Stimulated activated CD8-positive, alpha-beta memory T cell treated with anti-CD3 and anti-CD28 coated beads, Interleukin-12 subunit alpha, Interleukin-12 subunit beta, amount 100 ng/mL, for 4 hours (primary cell): ENCODE measurements around the gene EFCC1.

Experiments
- DNase-seq: peaks from one replicate; pipeline ENCODE4 v3.0.0-alpha.2; 2020; ENCODE audit warnings: low read depth

The EFCC1 gene

DNA sequence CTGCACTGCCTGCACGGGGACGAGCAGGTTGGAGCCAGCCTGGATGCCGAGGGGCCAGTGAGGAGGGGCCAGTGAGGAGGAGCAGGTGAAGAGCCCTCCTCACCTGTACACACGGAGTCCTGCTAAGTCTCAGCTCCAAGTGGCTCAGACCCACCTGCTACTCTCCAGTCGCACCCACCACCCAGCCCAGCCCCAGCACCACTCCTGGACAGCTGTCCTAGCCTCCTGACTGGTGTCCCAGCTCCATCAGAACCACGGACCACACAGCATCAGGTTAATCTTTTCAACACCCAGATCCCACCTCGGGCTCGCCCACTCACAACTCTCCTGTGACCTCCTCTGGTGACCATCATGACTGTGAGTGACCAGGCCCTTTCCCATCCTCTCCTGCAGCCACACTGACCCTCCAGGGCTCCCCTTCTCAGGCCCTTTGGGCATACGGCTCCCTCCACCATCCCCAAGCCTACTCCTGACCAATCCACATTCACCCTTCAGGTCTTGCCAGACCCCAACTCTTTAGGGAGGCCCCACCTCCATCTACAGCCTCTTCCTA lies 13.8 kb downstream of the EFCC1 start:
- DNase-seq = no peak

DNA sequence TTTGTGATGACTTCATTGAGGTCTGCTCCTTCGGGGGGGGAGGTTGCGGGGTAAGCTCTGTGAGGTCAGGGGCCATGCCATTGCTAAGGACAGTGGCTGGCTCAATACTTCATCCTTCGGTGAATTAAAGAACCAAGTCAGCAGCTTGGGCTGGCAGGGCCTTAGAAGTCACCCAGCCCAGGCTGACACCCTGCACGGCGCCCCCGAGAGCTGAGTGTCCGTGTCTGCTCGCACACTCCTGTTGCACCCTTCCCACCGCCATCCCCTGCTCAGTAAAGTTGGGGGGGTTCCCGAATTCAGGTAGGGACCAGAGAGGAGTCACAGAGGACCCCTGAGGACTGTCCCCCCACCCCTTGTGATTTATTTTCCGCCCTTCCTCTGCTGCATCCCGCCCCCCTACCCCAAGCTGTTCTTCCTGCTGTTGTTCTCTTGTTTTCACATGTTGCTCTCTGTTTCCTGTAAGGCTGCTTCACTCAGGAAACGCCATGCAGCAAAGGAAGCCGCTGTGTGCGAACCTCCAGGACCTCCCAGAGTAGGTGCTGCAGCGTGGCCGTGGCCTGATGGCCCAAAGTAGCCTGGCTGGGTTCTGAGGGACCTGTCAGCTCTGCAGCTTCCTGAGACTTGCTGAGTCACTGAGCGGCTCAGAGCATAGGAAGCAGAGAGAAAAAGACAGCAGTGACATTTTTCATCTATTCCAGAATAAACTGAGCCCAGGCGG lies 14.4 kb downstream of the EFCC1 start:
- DNase-seq = peak; percentile 19

DNA sequence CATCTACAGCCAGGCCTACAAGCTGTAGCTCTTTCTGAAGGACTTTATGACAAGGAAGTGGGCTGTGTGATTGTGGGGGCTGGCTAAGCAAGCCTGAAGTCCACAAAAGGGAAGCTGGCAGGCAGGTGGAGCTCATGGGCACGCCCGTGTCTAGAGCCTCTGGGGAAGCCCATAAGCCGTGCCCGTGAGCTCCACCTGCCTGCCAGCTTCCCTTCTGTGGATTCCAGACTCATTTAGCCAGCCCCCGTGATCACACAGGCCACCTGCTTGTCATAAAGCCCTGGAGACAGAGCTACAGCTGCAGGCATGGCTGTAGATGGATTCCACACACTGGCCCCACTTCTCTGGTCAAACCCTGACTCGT lies 15.2 kb downstream of the EFCC1 start:
- no peak for DNase-seq

DNA sequence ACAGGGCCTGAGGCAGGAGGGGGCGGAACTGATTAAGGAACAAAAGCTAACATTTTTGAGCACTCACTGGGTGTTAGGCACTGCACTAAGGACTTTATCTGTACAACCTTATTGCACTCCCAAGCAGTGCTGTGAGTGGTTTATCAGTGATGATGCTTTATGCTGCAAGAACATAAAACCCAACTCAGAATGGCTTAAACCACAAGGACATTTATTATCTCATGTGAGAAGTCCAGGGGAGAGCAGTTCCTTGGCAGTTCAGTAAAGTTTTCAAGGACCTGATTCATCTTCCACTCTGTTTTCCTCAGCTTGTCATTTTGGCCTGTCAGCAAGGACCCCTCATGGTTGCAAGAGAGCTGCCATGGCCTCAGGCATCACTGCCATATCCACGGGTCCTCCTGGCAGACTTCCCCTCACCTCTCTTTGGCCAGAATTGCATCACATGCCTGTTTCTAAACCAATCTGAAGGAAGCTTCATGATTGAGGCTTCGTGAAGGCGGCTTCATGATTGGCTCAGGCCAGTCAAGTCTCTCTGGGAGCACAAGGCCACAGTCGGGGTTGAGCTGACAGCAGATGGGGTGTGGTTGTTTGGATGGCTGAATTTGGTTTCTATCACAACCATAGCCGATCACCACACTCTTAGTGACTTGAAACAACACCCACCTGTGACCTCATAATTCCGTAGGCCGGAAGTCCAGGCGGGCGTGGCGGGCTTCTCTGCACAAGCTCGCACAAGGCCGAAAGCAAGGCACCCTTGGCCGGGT lies 15.8 kb downstream of the EFCC1 start:
- no peak for DNase-seq

DNA sequence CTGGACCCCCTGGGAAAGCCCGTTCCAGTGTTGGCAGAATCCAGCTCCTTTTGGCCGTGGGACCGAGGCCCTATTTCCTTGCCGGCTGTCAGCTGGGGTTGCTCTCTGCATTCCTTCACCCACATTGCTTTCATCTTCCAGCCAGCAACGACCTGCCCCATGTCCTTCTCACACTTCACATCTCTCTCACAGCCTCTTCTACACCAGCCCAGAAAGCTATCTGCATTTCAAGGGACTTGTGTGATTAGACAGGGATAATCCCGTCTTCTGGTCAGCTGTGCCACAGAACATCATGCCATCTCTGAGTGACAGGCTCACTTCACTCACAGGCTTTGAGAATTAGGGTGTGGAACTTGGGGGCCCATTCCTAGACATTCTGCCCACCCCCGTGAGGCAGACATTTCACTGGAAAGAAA lies 16.4 kb downstream of the EFCC1 start:
- DNase-seq = no peak

DNA sequence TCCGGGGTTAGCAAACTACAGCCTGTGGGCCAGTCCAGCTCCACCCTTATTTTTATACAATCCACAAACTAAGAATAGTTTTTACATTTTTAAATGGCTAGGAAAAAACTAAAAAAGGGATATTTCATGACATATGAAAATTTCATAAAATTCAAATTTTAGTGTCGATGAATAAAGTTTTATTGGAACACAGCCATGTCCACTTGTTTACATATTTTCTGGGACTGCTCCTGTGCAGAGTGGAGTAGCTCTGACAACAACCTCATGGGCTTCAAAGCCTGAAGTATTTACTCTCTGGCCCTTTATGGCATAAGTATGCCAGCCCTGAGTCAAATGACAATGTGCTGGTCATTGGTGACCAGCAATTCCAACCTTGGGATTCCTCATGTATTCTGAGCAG lies 17.2 kb downstream of the EFCC1 start:
- no peak for DNase-seq

DNA sequence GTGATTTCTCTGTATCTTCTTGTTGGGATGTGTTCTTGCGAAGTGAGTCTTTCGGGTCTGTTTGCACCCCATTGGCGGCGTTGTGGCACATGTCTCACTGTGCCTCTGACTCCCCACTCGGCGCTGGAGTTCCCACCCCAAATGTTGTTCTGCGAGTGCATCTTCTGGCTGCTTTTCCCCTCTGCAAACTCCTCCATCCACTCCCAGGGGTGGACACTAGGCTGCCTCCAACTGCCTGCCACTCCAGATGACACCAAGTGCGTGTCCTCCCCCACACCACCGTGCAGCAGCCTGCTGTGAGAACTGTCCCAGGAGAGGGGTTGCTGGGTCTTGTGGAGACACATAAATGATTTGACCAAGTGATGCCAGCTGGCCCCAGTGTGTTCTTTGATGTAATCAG lies 17.6 kb downstream of the EFCC1 start:
- no peak for DNase-seq

DNA sequence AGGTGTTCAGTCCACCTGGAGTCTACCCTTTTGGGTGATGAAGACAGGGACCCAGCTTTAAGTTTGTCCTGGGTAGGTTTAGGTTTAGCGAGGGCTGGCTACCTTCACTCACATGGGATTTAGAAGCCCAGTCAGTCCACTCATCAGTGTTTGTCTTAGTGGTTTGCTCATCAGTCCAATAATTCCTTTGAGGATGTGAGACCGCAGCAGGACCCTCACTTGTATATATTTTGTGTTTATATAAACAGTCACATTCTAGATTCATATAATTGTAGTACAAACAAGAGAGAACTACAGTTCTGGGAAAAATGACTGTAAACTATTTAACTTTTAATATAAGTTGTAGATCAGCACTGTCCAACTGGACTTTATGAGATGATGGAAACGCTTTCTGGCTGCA lies 18.2 kb downstream of the EFCC1 start:
- no peak for DNase-seq

DNA sequence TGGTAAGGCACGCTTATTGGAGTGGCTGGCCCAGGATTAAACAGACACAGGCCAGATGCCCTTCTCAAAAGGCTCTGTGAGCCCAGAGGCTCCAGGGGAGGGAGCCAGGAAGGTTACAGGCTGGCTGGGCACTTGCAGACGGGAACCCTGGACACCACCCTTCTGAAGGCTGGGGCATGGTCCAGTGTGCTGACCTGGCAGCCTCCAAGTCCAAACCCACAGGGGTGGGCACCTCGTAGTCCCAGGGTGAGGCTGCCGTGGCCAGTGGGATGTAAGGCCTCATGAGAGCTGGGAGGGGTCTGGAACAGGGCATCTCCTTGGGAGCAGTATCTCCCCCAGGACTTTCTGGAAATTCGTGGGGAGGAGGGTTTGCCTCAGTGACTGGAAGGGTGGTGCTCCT lies 19.6 kb downstream of the EFCC1 start:
- DNase-seq = no peak

DNA sequence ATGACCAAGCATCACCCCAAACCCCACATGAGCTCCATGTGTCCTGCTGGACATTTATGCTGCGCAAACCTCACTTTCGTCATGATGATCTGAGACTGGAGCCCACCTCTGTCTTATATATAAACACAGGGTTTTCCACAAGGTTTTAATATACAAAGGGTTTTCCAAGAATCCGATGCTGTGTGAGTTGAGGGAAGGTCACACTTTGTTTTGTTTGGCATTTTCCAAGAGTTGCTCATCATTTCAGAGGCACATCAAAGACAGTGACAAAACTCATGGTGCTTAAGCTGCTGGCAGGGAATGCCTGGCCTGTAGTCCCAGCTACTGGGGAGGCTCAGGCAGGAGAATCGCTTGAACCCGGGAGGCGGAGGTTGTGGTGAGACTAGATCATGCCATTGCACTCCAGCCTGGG lies 20.0 kb downstream of the EFCC1 start:
- DNase-seq = no peak

DNA sequence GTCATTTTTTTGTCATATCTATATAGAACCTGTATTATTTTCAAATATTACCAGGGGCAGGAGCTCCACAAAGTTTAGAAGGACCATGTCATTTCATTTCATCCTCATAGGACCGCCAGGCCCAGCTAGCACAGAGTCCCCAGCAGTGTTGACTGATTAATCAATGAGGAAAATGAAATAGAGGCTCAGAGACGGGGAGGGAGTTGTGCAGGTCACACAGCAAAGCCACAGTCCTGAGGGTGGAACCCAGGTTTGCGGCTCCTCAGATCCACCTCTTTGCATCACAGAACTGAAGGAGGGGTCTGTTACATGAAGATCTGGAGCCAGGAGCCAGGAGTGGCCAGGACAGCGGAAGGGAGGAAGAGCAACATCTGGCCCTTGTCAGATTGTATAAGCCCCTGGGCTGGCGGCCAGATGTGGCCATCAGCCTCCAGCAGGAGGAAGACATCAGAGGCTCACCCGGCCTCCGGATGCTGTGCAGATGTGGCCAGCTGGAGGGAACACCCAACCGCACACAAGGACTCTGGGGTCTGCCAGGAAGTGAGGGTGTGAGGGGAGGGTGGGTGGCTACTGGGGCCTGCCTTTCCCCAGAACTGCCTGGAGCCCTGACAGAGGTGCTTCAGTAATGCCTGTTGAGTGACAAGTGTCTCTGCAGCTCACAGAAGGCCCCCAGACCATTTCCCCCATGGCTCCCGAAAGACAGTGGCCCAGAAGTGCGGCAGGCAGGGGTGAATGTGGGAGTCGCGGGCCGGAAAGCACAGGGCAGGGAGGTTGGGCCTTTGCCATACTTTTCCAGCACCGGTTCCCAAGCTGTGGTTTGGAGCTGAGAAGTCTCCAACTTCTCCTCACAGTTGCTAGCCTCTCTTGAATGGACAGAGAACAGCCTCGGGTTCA lies 21.3 kb downstream of the EFCC1 start:
- DNase-seq = no peak

DNA sequence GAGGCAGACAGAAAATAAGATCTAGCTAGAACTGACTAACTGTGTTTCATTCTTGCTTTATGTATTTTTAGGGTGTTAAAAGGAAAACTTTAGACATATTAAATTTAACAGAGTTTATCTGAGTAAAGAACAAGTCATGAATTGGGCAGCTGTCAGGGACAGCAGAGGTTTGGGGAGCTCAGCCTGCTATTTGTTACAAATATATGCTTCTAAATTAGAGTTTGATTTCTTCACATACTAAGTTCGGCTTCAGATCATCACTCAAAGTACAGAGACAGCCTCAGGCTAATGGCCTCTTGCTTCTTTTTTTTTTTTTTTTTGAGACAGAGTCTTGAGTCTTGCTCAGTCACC lies 21.9 kb downstream of the EFCC1 start:
- DNase-seq = no peak

DNA sequence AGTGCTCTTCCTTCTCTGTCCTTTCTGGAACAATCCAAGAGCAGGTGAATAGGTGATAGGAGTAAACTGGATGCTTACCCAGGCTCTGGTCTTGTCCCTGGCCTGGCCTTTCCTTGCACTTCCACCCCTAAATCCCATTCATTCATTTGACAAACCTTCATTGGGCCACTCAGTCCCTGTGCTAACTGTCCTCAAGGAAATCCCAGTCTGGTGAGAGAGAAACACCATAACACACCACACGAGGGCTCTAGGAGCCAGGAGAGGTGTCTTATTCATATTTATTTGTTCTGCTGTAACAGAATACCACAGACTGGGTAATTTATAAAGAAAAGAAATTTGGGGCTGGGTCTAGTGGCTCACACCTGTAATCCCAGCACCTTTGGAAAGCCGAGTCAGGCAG lies 22.8 kb downstream of the EFCC1 start:
- no peak for DNase-seq

DNA sequence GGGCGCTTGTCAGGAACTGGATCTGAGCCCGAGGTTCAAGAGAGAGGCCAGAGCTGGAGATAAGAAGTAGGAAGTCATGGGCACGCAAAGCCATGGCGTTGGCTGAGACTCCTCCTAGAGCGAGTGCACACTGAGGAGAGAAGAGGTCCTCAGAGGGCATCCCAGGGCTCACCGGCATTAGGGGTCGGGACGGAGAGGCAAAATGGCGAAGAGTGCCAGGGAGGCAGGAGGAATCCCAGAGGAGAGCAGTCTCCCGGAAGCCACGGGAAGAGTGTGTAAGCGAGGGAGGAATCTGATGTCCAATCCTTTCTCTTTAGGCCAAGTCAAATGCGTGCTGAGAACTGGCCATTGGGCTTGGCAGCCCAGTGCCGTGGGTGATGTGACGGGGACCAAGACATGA lies 24.0 kb downstream of the EFCC1 start:
- DNase-seq = no peak

DNA sequence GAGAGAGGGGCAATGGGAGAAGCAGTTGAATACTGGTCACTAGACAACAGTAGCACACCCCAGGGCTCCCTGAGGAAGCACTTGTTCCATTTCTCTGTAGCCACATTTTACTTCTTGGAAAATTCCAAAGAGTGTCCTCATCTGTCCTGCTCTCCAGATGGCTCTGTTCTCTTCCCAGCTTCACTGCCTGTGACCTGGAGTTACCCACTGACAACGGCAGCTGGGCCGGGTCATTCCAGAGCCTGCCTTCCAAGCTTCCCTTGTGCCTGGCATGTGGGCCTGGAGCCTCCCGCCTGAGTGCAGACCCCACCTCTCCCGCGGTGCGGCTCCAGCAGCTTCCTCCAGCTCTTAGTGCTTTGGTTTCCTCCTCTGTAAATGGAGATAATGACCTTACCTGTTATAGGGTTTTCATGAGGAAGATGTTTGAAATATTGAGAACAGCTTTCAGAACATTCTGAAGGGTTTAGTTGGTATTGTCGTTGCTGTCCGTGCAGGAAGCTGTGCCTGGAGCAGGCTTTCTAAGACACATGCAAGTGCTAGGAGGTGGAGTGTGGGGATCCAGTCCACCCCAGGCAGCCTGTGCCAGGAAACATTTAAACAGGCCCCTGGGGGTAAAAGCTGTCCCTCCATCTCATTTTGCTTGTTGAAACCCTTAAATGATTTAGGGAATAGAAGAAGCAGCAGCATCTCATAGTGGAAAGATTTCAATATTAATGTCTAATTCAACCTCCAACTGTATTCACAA lies 24.8 kb downstream of the EFCC1 start:
- DNase-seq = no peak

DNA sequence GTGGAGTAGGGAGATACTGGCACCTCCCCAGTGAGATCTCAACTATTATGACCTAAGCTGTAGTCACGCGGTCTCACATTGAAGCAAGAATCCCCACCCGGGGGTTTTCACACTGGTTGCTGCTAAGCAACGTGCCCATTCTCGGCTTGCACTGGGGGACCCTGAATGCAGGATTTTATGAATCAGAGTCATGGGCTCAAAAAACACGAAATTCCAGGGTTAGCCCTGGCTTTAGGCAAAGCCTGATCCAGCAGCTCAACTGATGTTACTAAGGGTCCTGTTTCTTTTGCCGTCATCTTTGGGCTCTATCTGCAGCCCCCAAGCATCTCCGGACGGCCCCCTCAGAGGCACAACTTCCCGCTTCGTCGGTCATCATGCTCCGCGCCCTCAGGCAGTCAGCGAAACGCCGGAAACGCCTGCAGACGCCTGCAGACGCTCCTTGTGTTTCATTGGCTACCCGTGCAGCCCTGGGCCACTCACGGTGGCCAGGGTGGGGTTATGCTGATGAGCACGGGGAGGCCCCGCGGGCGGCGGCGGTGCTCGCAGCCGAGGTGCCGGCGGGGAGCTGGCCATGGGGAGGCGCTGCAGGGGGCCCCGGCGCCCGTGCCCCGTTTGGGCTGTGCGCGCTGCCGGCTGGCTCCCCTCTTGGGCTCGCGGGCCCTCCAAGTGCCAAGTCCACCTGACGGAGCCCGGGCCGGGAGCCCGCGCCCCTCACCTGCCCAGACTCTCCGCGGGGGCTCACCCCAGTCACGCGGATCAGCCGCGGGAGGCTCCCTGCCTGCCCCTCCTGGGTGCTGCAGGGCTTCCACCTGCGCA lies 25.8 kb downstream of the EFCC1 start:
- DNase-seq = peak; percentile 82

DNA sequence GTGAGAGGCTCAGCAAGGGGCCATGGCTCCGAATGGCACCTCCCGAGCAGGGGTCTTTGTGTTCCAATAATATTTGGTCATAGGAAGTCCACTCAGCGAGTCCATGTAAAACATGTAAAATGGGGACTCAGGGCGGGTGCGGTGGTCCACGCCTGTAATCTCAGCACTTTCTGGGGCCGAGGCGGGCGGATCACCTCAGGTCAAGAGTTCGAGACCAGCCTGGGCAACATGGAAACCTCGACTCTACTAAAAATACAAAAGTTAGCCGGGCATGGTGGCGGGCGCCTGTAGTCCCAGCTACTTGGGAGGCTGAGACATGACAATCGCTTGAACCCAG lies 26.4 kb downstream of the EFCC1 start:
- DNase-seq = no peak

DNA sequence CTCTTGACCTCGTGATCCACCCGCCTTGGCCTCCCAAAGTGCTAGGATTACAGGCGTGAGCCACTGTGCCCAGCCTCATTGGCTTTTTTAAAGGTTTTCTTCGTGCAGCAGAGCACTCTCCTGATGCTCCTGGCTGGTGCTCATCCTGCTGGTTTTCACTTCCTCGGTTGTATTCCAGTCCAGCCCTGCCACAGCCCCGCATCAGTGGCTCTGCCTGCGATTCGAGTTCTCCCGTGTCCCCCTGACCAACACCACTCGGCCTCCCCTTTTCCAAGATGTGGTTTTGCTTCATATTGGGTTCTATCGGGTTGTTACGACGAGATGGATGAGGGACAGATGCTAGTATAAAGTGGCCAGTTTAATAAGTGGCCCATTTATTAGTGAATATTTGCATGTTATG lies 27.8 kb downstream of the EFCC1 start:
- no peak for DNase-seq

DNA sequence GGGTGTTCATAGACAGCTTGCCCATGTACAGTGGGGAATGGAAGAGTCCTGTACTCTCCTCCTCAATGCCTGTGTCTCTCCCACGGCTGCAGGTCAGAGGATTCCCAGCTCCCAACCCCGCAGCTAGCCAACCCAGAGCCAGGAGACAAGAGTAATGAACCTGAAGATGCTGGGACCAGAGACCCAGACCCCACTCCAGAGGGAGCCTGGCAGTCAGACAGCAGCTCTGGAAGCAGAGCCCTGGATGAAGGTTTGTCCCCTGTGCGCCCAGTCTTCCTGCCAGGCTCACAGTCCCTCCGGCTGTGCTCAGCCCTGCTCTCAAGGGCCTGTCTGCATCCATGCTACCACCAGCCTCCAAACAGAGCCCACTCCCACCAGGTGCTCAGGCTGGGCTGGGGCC lies 29.5 kb downstream of the EFCC1 start:
- no peak for DNase-seq

DNA sequence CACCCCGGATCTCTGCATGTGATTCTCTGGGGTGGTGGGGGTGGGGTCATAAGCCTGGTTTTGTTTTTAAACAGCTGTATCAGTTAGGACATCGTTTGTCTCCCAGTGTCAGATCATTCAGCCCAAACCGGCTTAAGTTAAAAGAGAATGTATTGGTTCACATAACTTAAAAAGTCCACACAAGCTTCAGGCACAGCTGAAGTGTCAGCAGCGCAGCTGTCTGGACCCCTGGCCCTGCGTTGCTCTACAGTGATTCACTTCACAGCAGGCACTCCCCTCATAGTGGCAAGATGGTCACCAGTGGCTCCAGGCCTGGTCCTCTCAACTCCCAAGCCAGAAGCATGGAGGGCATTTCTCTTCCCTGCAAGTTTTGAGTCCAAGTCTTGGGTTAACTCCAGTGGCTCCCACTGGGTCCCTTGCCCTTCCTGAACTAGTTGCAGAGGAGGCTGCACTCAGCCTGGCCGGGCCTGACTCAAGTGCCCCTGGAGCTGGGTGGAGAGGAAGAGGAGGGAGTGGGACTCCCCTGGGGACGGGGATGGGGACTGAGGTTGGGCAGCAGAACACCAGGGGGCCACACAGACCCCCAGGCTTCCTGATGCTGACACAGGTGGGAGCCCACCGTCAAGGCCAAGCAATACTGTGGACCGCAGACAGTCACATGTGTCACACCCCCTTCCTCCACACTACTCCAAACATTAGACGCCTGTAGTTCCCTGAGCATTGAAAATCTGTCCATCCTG lies 30.5 kb downstream of the EFCC1 start:
- DNase-seq = no peak

DNA sequence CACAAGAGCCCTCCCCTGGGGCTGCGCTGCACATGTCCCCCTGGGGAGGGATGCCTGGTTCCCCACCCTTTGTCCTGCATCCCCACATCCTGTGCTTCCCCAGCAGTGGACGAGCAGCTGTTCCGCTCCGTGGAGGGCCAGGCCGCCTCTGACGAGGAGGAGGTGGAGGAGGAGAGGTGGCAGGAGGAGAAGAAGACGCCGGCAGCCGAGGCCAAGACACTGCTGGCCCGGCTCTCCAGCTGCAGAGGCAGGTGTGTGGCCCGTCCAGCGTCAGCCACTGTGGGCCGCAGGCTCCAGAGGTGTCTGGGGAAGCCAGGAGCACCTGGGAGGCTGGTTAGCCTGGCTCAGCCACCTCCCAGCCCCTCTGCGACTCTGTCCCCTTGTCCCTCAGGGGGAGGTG lies 31.6 kb downstream of the EFCC1 start:
- no peak for DNase-seq
